OCI-LY3 (cell line): ENCODE results near the gene MED13L.
"Not testable (repeated sequence)": the region's sequence is repeated elsewhere in the genome, so short reads cannot be mapped to it uniquely, and the experiment has no call there.

Source experiments
- H2AFZ ChIP-seq: fragments of 200-600, 300-600 bp; shearing (Covaris generic); 2 replicates; pipeline ENCODE4 v1.6.0; 2014; ENCODE audit warnings: antibody characterized with exemption, low read depth, low read length
- H3K27ac ChIP-seq: fragments of 200-600, 300-600 bp; sonication (generic); 2 replicates; pipeline ENCODE4 v1.5.1; 2014; ENCODE audit warnings: mild to moderate bottlenecking, low read length, moderate library complexity, mixed read lengths
- H3K27me3 ChIP-seq: fragments of 200-600, 300-600 bp; sonication (generic); 2 replicates; pipeline ENCODE4 v1.6.1; 2014; ENCODE audit warnings: low read depth, low read length, mixed read lengths
- H3K36me3 ChIP-seq: fragments of 200-600, 300-600 bp; sonication (generic); replicated peaks from 2 replicates; pipeline ENCODE3; 2014; ENCODE audit warnings: low read depth, low read length, mixed read lengths
- H3K4me1 ChIP-seq: fragments of 300-600, 200-600 bp; sonication (generic); 2 replicates; pipeline ENCODE4 v1.6.1; 2014; ENCODE audit warnings: low read length, mixed read lengths
- H3K4me2 ChIP-seq: fragments of 200-600, 300-600 bp; sonication (generic); 2 replicates; pipeline ENCODE4 v1.6.1; 2014; ENCODE audit warnings: low read length, mixed read lengths
- H3K4me3 ChIP-seq: fragments of 300-600, 200-600 bp; sonication (generic); 2 replicates; pipeline ENCODE4 v1.5.1; 2014; ENCODE audit warnings: antibody characterized with exemption, mild to moderate bottlenecking, low read length, moderate library complexity
- H3K79me2 ChIP-seq: fragments of 300-600, 200-600 bp; shearing (Covaris generic); 2 replicates; pipeline ENCODE4 v1.6.1; 2014; ENCODE audit warnings: mild to moderate bottlenecking, low read length, mixed read lengths
- H3K9ac ChIP-seq: fragments of 300-600, 200-600 bp; shearing (Covaris generic); 2 replicates; pipeline ENCODE4 v1.6.0; 2014; ENCODE audit warnings: mild to moderate bottlenecking, low read length, moderate library complexity
- H3K9me3 ChIP-seq: fragments of 200-600, 300-600 bp; shearing (Covaris generic); 2 replicates; pipeline ENCODE4 v1.6.1; 2014; ENCODE audit warnings: low read length, mixed read lengths; ENCODE audit not compliant: insufficient read depth
- H4K20me1 ChIP-seq: fragments of 200-600, 300-600 bp; sonication (generic); 2 replicates; pipeline ENCODE4 v1.6.1; 2016; ENCODE audit warnings: low read length, mixed read lengths; ENCODE audit not compliant: insufficient read depth
- EZH2phosphoT487 ChIP-seq: fragments of 200-600 bp; shearing (Covaris generic); IDR thresholded peaks from 2 replicates; pipeline ENCODE4 v1.6.1; 2018; ENCODE audit warnings: antibody characterized with exemption, mixed run types, low read depth
- TF ChIP-seq, protein P1 (sequence below): fragments of 200-600, 300-600 bp; sonication (generic); IDR thresholded peaks from 2 replicates; pipeline ENCODE4 v1.5.1; 2014; ENCODE audit warnings: antibody characterized with exemption, low read length, low read depth

Gene MED13L

GRCh38 chr12:116291218-116291617 is 13.7 kb upstream of the MED13L start:
- Histone ChIP-seq H3K9ac (no peak overlapping the region), H3K36me3 (no peaks in the 10 kb centered on the region), H3K4me1 (no peaks in the 10 kb centered on the region), H2AFZ (no peak overlapping the region), H3K4me3 (no peak overlapping the region), H3K9me3 (no peaks in the 10 kb centered on the region), H3K27me3 (peaks cover 10% of the 10 kb centered on the region), H3K4me2 (no peak overlapping the region), H4K20me1 (no peaks in the 10 kb centered on the region), H3K79me2 (no peaks in the 10 kb centered on the region), H3K27ac (no peak overlapping the region)
- no peak for TF ChIP-seq EZH2phosphoT487
- TF ChIP-seq, protein P1, sequence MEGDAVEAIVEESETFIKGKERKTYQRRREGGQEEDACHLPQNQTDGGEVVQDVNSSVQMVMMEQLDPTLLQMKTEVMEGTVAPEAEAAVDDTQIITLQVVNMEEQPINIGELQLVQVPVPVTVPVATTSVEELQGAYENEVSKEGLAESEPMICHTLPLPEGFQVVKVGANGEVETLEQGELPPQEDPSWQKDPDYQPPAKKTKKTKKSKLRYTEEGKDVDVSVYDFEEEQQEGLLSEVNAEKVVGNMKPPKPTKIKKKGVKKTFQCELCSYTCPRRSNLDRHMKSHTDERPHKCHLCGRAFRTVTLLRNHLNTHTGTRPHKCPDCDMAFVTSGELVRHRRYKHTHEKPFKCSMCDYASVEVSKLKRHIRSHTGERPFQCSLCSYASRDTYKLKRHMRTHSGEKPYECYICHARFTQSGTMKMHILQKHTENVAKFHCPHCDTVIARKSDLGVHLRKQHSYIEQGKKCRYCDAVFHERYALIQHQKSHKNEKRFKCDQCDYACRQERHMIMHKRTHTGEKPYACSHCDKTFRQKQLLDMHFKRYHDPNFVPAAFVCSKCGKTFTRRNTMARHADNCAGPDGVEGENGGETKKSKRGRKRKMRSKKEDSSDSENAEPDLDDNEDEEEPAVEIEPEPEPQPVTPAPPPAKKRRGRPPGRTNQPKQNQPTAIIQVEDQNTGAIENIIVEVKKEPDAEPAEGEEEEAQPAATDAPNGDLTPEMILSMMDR = no peak

DNA sequence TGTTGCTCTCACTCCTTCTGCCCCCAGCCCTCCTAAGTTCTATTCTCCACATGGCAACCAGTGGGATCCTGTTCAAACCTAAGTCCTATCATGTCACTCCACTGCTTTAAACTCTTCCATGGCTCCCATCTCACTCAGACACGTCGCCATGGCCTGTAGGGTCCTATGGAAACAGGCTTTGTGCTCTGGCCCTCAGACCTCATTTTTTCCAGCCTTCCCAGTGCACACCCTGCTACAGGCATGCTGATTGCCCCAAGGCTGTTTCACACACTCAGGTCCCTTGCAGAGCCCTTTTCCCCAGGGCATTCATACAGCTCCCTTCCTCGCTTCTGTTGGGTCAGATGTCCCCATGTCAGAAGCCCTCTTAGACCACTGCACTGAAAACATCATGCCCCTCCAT is 11.2 kb upstream of the MED13L start:
- Histone ChIP-seq H3K4me1 (no peaks in the 10 kb centered on the region), H4K20me1 (no peaks in the 10 kb centered on the region), H2AFZ (no peak overlapping the region), H3K79me2 (no peaks in the 10 kb centered on the region), H3K4me2 (no peak overlapping the region), H3K4me3 (no peak overlapping the region), H3K9ac (no peak overlapping the region), H3K27ac (no peak overlapping the region), H3K36me3 (no peaks in the 10 kb centered on the region), H3K9me3 (no peaks in the 10 kb centered on the region), H3K27me3 (no peaks in the 10 kb centered on the region)
- TF ChIP-seq, protein P1 = no peak
- TF ChIP-seq EZH2phosphoT487 = no peak

GRCh38 chr12:116287842-116288301 is 10.4 kb upstream of the MED13L start:
- H3K9ac ChIP-seq = no peak overlapping the region
- H3K4me2 ChIP-seq = no peak overlapping the region
- H3K79me2 ChIP-seq = no peaks in the 10 kb centered on the region
- H3K4me1 ChIP-seq = no peaks in the 10 kb centered on the region
- no peaks in the 10 kb centered on the region for H3K36me3 ChIP-seq
- H3K27ac ChIP-seq = no peak overlapping the region
- H3K4me3 ChIP-seq = no peak overlapping the region
- H3K27me3 ChIP-seq = no peaks in the 10 kb centered on the region
- no peaks in the 10 kb centered on the region for H4K20me1 ChIP-seq
- TF ChIP-seq, protein P1 = no peak
- TF ChIP-seq EZH2phosphoT487 = no peak
- H3K9me3 ChIP-seq = no peaks in the 10 kb centered on the region
- no peak overlapping the region for H2AFZ ChIP-seq

DNA sequence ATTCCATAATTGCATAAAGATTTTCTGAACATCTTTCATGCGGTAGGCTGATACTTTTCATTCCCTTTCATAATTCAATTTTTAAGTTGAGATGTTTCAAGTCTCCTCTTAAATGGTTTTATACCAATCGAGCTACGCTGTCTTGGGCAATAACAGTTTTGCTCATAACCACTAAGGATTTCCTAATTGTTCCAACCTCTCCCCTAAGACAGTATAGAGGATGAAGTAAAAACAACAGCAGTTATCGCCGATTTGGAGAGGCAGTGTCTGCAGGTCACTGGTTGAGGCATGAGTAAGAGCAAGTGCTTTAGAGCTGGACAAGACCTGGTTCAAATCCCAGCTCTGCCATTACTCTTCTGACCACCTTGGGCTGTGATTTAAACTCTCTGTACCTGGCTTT is 6.9 kb upstream of the MED13L start:
- H3K36me3 ChIP-seq = no peaks in the 10 kb centered on the region
- TF ChIP-seq EZH2phosphoT487 = no peak
- TF ChIP-seq, protein P1 = no peak
- H3K4me3 ChIP-seq = no peak overlapping the region

DNA sequence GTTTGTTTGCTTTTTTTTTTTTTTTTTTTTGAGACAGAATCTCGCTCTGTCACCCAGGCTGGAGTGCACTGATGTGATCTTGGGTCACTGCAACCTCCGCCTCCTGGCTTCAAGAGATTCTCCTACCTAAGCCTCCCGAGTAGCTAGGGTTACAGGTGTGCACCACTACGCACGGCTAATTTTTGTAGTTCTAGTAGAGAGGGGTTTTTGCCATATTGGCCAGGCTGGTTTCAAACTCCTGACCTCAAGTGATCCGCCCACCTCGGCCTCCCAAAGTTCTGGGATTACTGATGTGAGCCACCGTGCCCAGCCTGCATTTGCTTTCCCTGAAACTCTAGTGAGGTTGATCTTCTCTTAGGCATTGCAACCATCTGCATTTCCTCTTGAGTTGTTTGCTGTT is 6.4 kb upstream of the MED13L start:
- H3K4me1 ChIP-seq, H3K27ac ChIP-seq, H3K4me3 ChIP-seq, H3K79me2 ChIP-seq, H3K9me3 ChIP-seq, H4K20me1 ChIP-seq, H3K36me3 ChIP-seq, H3K9ac ChIP-seq, H2AFZ ChIP-seq, H3K4me2 ChIP-seq: not testable (repeated sequence)
- H3K27me3 ChIP-seq = peaks cover 11% of the 10 kb centered on the region

More for the DNA sequence above, 6.9 kb upstream of the MED13L start:
- no peak overlapping the region for H3K27ac ChIP-seq
- H3K79me2 ChIP-seq = no peaks in the 10 kb centered on the region
- H3K4me2 ChIP-seq = no peak overlapping the region
- peaks cover 11% of the 10 kb centered on the region for H3K27me3 ChIP-seq
- no peak overlapping the region for H3K9ac ChIP-seq
- H4K20me1 ChIP-seq = no peaks in the 10 kb centered on the region
- no peak overlapping the region for H2AFZ ChIP-seq
- peaks cover 4% of the 10 kb centered on the region; the same call in 1 of the 2 replicates for H3K4me1 ChIP-seq
- H3K9me3 ChIP-seq = no peaks in the 10 kb centered on the region
